Kidney (tissue), 14 donors: Measurements from ENCODE around the gene FSTL5. TPM values are rescaled to one million over a fixed set of nuclear protein-coding genes. Genes with fewer than 3 reads are reported as not detected.

Experiments
- DNase-seq, 5 donors: peaks; one replicate each; pipeline ENCODE4 v3.0.0-alpha.2; 2013 to 2020
- FAIRE-seq: peaks from 2 replicates; lab custom pipeline; 2012; peaks lifted over from hg19 to GRCh38; lab: Jason Lieb, UNC
- H3K27ac ChIP-seq, 2 donors: one replicate each; pipeline ENCODE4 v1.7.0; 2013; ENCODE audit warnings: low read depth in 2 of 2, low read length in 2 of 2, inconsistent platforms in 1 of 2
- H3K27me3 ChIP-seq: one replicate; pipeline ENCODE4 v1.7.1; 2013; ENCODE audit warnings: low read length, inconsistent platforms; ENCODE audit not compliant: control insufficient read depth, insufficient read depth
- H3K36me3 ChIP-seq, 3 donors: one replicate each; pipeline versions ENCODE4 v1.7.0 to v1.7.1; 2013; ENCODE audit warnings: low read length in 3 of 3, control low read depth in 1 of 3, inconsistent platforms in 1 of 3; ENCODE audit not compliant: insufficient read depth in 3 of 3, control insufficient read depth in 2 of 3
- H3K4me1 ChIP-seq, 3 donors: one replicate each; pipeline versions ENCODE4 v1.7.0 to v1.7.1; 2013; ENCODE audit warnings: low read length in 3 of 3, inconsistent platforms in 1 of 3, low read depth in 1 of 3; ENCODE audit not compliant: control insufficient read depth in 2 of 3, insufficient read depth in 2 of 3
- H3K4me3 ChIP-seq, 3 donors: one replicate each; pipeline versions ENCODE4 v1.7.0 to v1.8.1; 2013; ENCODE audit warnings: low read length in 3 of 3, control low read depth in 1 of 3, inconsistent platforms in 1 of 3
- H3K9ac ChIP-seq, 3 donors: one replicate each; pipeline versions ENCODE4 v1.7.0 to v1.7.1; 2013; ENCODE audit warnings: low read length in 3 of 3, control low read depth in 1 of 3, inconsistent platforms in 1 of 3
- H3K9me3 ChIP-seq, 3 donors: one replicate each; pipeline versions ENCODE4 v1.7.0 to v1.7.1; 2013; ENCODE audit warnings: low read length in 3 of 3, control low read depth in 1 of 3, inconsistent platforms in 1 of 3; ENCODE audit not compliant: control insufficient read depth in 2 of 3, insufficient read depth in 1 of 3
- CTCF ChIP-seq: IDR thresholded peaks from 3 replicates; pipeline ENCODE4 v1.5.1; 2012; ENCODE audit warnings: mild to moderate bottlenecking, moderate library complexity, borderline replicate concordance; ENCODE audit not compliant: insufficient read depth; ENCODE audit errors: extremely low read depth
- intact Hi-C: fragments of 100-400 bp; cut with DNase I; formaldehyde crosslinking; loops from one replicate; pipeline ENCODE4 v1.11.1; 2022
- polyA plus RNA-seq: library from polyadenylated mRNA; stranded (reverse); fragments of 350-450 nt; fragmentation: Illumina TruSeq; extraction: RNeasy Lipid Tissue Mini Kit (QIAGEN cat#74804); gene quantifications from one replicate; pipeline ENCODE4 v1.2.3, GENCODE V29; 2014; ENCODE audit warnings: low read depth, low replicate concordance; ENCODE audit not compliant: insufficient read depth
- total RNA-seq: library from RNA; stranded (reverse); fragmentation: NEBNext Ultra II Directional; extraction: Animal tissue kit (Norgen Biotek cat#: 25700); gene quantifications from one replicate; pipeline ENCODE4 v1.2.1, GENCODE V29; 2021
- donor health status: control.
- donor health status: control.
- donor health status: control.
- donor health status: control.
- donor health status: control.
- donor health status: DM: yes; HTN: yes; CAD: no.
- donor health status: Normal renal cell carcinoma (clear cell type).

FSTL5 gene
- total and polyA plus RNA-seq, 2 donors from 2014 or later: 0.09 TPM; not detected in 1

GRCh38 chr4:162101337-162101736 is 62.5 kb downstream of the FSTL5 start:
- Histone ChIP-seq H3K36me3 (no peaks in the 10 kb centered on the region), H3K27me3 (no peaks in the 10 kb centered on the region), H3K9me3 (no peaks in the 10 kb centered on the region), H3K27ac (no peak overlapping the region), H3K4me3 (no peak overlapping the region), H3K4me1 (no peaks in the 10 kb centered on the region), H3K9ac (no peak overlapping the region)
- FAIRE-seq (no peak), DNase-seq (no peak)
- TF ChIP-seq CTCF: no peak
- intact Hi-C loops: no loop called here

- Histone ChIP-seq H3K27me3 (no peaks in the 10 kb centered on the region), H3K27ac (no peak overlapping the region), H3K4me1 (no peaks in the 10 kb centered on the region), H3K4me3 (no peak overlapping the region), H3K9me3 (peaks cover 0 to 3% (median 0%) of the 10 kb centered on the region in 3 donors), H3K36me3 (no peaks in the 10 kb centered on the region), H3K9ac (no peak overlapping the region)
- intact Hi-C loops: no loop called here
- no peak for TF ChIP-seq CTCF
- DNase-seq: no peak
- FAIRE-seq: no peak
These were observed 88.1 kb downstream of the FSTL5 start for GRCh38 chr4:162075726-162076125.

- DNase-seq: no peak
- no peak for TF ChIP-seq CTCF
- intact Hi-C loops: no loop called here
- FAIRE-seq: no peak
- Histone ChIP-seq H3K27ac (no peak overlapping the region), H3K27me3 (no peaks in the 10 kb centered on the region), H3K9ac (no peak overlapping the region), H3K4me3 (no peak overlapping the region), H3K9me3 (no peaks in the 10 kb centered on the region), H3K36me3 (no peaks in the 10 kb centered on the region), H3K4me1 (no peaks in the 10 kb centered on the region)
These were observed 102.6 kb downstream of the FSTL5 start for GRCh38 chr4:162061214-162061613.

- no peak for FAIRE-seq
These were observed 104.1 kb downstream of the FSTL5 start for GRCh38 chr4:162059656-162060055.

More at GRCh38 chr4:162059656-162060055, 104.1 kb downstream of the FSTL5 start:
- TF ChIP-seq CTCF: no peak
- Histone ChIP-seq H3K27ac (no peak overlapping the region), H3K4me3 (no peak overlapping the region), H3K27me3 (no peaks in the 10 kb centered on the region), H3K4me1 (no peaks in the 10 kb centered on the region), H3K9me3 (no peaks in the 10 kb centered on the region), H3K9ac (no peak overlapping the region), H3K36me3 (no peaks in the 10 kb centered on the region)
- intact Hi-C loops: no loop called here
- DNase-seq: no peak
